GM12878 (cell line): ENCODE data around the gene SSMEM1. TPM values are rescaled to one million over a fixed set of nuclear protein-coding genes. Genes with fewer than 3 reads are reported as not detected.

ENCODE experiments used
- ATAC-seq: fragments of 200-7000 bp; cut with Tn5 transposase; 3 replicates; pipeline ENCODE4 v1.9.1; 2020; ENCODE audit warnings: mild to moderate bottlenecking, moderate library complexity
- BruUV-seq: library from RNA; stranded (reverse); fragments of 400-500 nt; replicated peaks from 2 replicates; lab custom pipeline; 2021; lab: Mats Ljungman, UMichigan
- CTCF ChIA-PET: fragments of 300-600 bp; sonication (Branson Sonifier 250); formaldehyde crosslinking; extraction: SDS; loops from one replicate; lab custom pipeline; 2021; ENCODE audit warnings: inconsistent platforms; lab: Yijun Ruan, JAX
- POLR2A ChIA-PET: fragments of 350-600 bp; formaldehyde crosslinking; extraction: SDS; loops from one replicate; lab custom pipeline; 2021; ENCODE audit warnings: inconsistent platforms; lab: Charles Lee
- RAD21 ChIA-PET: fragments of 300-600 bp; sonication (Branson Sonifier 250); formaldehyde crosslinking; loops from one replicate; lab custom pipeline; 2023; ENCODE audit warnings: antibody characterized with exemption; ENCODE audit not compliant: unreplicated experiment; lab: Charles Lee
- SMC1A ChIA-PET: fragments of 300-600 bp; sonication (Branson Sonifier 250); formaldehyde crosslinking; loops from one replicate; lab custom pipeline; 2023; ENCODE audit not compliant: unreplicated experiment, uncharacterized antibody; lab: Charles Lee
- DNase-seq: peaks from one replicate; pipeline ENCODE4 v3.0.0-alpha.2; 2011; ENCODE audit warnings: low read depth, low spot score
- FAIRE-seq: peaks from 3 replicates; lab custom pipeline; 2011; peaks lifted over from hg19 to GRCh38; lab: Jason Lieb, UNC
- H2AFZ ChIP-seq: 2 replicates; pipeline ENCODE4 v1.6.0; 2011; ENCODE audit warnings: low read depth, low read length, control low read depth; ENCODE audit not compliant: control insufficient read depth
- H3K27ac ChIP-seq: 2 replicates; pipeline ENCODE4 v1.5.1; 2011; ENCODE audit warnings: control low read depth; ENCODE audit not compliant: control insufficient read depth, insufficient read depth
- H3K27me3 ChIP-seq, 2 experiments: replicated peaks in 1 of 2; 2 replicates each; pipeline versions ENCODE4 v1.6.0 to v1.6.1; 2011; ENCODE audit warnings: low read length in 1 of 2; ENCODE audit not compliant: control insufficient read depth in 2 of 2, insufficient read depth in 2 of 2
- H3K36me3 ChIP-seq, 2 experiments: 2 replicates each; pipeline ENCODE4 v1.5.1; 2011; ENCODE audit warnings: low read length in 1 of 2; ENCODE audit not compliant: control insufficient read depth in 2 of 2, insufficient read depth in 2 of 2
- H3K4me1 ChIP-seq: 2 replicates; pipeline ENCODE4 v1.6.1; 2011; ENCODE audit warnings: mild to moderate bottlenecking, low read length, moderate library complexity, mixed read lengths; ENCODE audit not compliant: control insufficient read depth, insufficient read depth
- H3K4me2 ChIP-seq: 2 replicates; pipeline ENCODE4 v1.6.0; 2011; ENCODE audit warnings: control low read depth; ENCODE audit not compliant: control insufficient read depth, insufficient read depth
- H3K4me3 ChIP-seq: fragments of 200-600 bp; sonication (generic); 2 replicates; pipeline ENCODE4 v1.5.1; 2016
- H3K79me2 ChIP-seq: 2 replicates; pipeline ENCODE4 v1.6.0; 2011; ENCODE audit warnings: low read length; ENCODE audit not compliant: control insufficient read depth, insufficient read depth
- H3K9ac ChIP-seq: 2 replicates; pipeline ENCODE4 v1.8.0; 2011; ENCODE audit warnings: low read length, control low read depth, mixed read lengths; ENCODE audit not compliant: control insufficient read depth, insufficient read depth
- H3K9me3 ChIP-seq: replicated peaks from 3 replicates; pipeline ENCODE4 v1.5.1; 2011; ENCODE audit warnings: mild to moderate bottlenecking, low read length; ENCODE audit not compliant: control insufficient read depth, insufficient read depth
- H4K20me1 ChIP-seq: 2 replicates; pipeline ENCODE4 v1.6.0; 2011; ENCODE audit not compliant: control insufficient read depth, insufficient read depth
- ASH2L ChIP-seq: fragments of 300-600, 200-600 bp; sonication (generic); IDR thresholded peaks from 2 replicates; pipeline ENCODE4 v1.6.1; 2017; ENCODE audit warnings: low read depth, mild to moderate bottlenecking, borderline replicate concordance
- EP300 ChIP-seq, 2 experiments: fragments of 150-350 bp in 1 of 2; IDR thresholded peaks; 2 replicates each; pipeline ENCODE4 v1.6.1; 2011 to 2012; ENCODE audit warnings: low read depth in 2 of 2, low read length in 2 of 2, borderline replicate concordance in 1 of 2, improper control_type of control experiment in 1 of 2, inconsistent platforms in 1 of 2; ENCODE audit not compliant: control insufficient read depth in 1 of 2
- HCFC1 ChIP-seq: fragments of 150-350 bp; IDR thresholded peaks from 2 replicates; pipeline ENCODE4 v1.6.1; 2014; ENCODE audit warnings: low read length
- HDGF ChIP-seq: fragments of 450-650 bp; IDR thresholded peaks from 2 replicates; pipeline ENCODE4 v1.6.1; 2016; ENCODE audit warnings: antibody characterized with exemption
- SMAD1 ChIP-seq: fragments of 450-650 bp; IDR thresholded peaks from 2 replicates; pipeline ENCODE4 v1.6.1; 2018; ENCODE audit warnings: mild to moderate bottlenecking, low read depth; ENCODE audit not compliant: partially characterized antibody
- ZNF274 ChIP-seq: IDR thresholded peaks from one replicate; pipeline ENCODE4 v1.8.0; 2011; ENCODE audit not compliant: insufficient read length, insufficient read depth
- ZZZ3 ChIP-seq: IDR thresholded peaks from 2 replicates; pipeline ENCODE4 v1.6.1; 2011; ENCODE audit warnings: low read depth; ENCODE audit not compliant: control insufficient read depth, insufficient read length
- WGBS: methylation state at CpG from one replicate; pipeline ENCODE4 v1.1.6; 2016; ENCODE audit warnings: low lambda C conversion rate; ENCODE audit not compliant: insufficient replicate concordance, insufficient coverage; ENCODE audit errors: missing lambda C conversion rate; 5-methylcytosine and 5-hydroxymethylcytosine counted together
- in situ Hi-C: fragments of 300-500 bp; cut with MboI; formaldehyde crosslinking; loops from 9 replicates; pipeline ENCODE4 v1.14.3; 2018; ENCODE audit warnings: mixed read lengths
- intact Hi-C: fragments of 100-400 bp; cut with micrococcal nuclease; formaldehyde crosslinking; loops from one replicate; pipeline ENCODE4 v1.14.2; 2022; ENCODE audit not compliant: unreplicated experiment
- polyA plus RNA-seq, 11 experiments: library from polyadenylated mRNA; depleted of rRNA in 4 of 11; unstranded in 6 of 11; stranded (reverse) in 5 of 11; fragments of >200 nt; fragmentation: Nextera tagmentation in 4 of 11; fragmentation: Illumina TruSeq in 1 of 11; extraction: Ambion mirVana in 4 of 11; extraction: Trizol in 1 of 11; gene quantifications; 1 replicate in 1 of 11; 2 replicates in 10 of 11; pipeline versions ENCODE4 v1.2.1 to v1.2.3, GENCODE V29; 2011 to 2016; ENCODE audit warnings: inconsistent platforms in 2 of 11, missing spikeins in 2 of 11, low read depth in 1 of 11
- total RNA-seq, 4 experiments: library from RNA; depleted of rRNA in 3 of 4; stranded (reverse); fragments of >200 nt in 3 of 4; fragmentation: Illumina TruSeq in 1 of 4; extraction: Trizol in 1 of 4; gene quantifications; 2 replicates each; pipeline versions ENCODE4 v1.2.1 to v1.2.3, GENCODE V29; 2013 to 2021
- TF ChIP-seq, protein P1 (sequence below): IDR thresholded peaks from 2 replicates; pipeline ENCODE4 v1.6.1; 2012; ENCODE audit warnings: low read depth, low read length, improper control_type of control experiment
- TF ChIP-seq, protein P2 (sequence below), 3 experiments: IDR thresholded peaks in 2 of 3; conservative IDR thresholded peaks in 1 of 3; 2 replicates each; pipeline ENCODE4 v1.5.1; 2011; ENCODE audit warnings: low read depth in 3 of 3, low read length in 3 of 3, mild to moderate bottlenecking in 3 of 3, control low read depth in 2 of 3, moderate library complexity in 2 of 3, inconsistent platforms in 1 of 3, mixed read lengths in 1 of 3; ENCODE audit not compliant: control insufficient read depth in 2 of 3, insufficient read depth in 1 of 3; ENCODE audit errors: extremely low read depth in 1 of 3
- TF ChIP-seq, protein P3 (sequence below): fragments of 450-650 bp; IDR thresholded peaks from 2 replicates; pipeline ENCODE4 v1.6.1; 2017; ENCODE audit warnings: antibody characterized with exemption, mild to moderate bottlenecking, moderate library complexity

Gene SSMEM1
- total and polyA plus RNA-seq, 10 of the 15 experiments (the other 5 are each of a cell fraction or from before 2014, with no cell fraction given), result not detected

DNA sequence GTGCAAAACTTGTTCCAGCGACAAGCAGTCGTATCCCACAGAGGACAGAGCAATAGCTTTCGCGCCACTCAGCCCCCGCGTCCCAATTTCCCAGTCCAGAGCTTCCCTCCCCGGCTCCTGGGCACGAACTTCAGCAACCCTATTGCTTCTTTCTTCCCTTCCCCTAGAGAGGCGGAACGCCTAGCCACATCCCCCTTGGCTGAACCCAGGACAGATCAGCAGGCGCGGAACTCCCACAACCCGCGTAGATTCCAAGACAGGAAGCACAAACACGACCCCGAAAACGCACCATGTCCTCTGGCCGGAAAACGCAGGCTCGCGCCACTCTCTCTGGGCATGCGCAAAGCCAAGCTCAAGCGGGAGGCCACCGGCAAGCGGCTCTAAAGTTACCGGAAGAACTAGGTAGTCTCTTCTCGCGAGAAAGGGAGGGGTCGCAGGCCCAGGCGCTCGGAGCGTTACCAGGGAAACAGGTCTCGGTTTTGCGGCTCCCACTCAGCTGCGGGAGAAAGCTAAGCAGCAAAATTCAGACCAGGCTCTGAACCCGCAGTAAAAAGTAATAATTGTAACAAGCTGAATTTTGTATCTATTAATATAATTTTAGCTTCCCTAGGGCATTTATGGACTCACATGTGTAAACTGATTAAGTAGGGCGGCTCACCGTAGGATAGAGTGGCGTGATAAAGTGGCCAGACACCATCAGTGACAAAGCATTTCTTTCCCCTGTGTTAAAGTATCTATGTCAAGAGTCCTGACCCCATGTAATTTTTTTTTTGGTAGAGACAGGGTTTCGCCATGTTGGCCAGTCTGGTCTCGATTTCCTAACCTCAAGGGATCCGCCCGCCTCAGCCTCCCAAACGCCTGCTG lies 2.3 kb upstream of the SSMEM1 start, which contains the start of gene TMEM209 (continued):
- 0 out of 4 replicates have a peak, but pooled peaks of 1 of the 2 experiments have one; percentile 23 for TF ChIP-seq EP300 (IDR thresholded peaks at IDR 0.05; ENCODE audit: borderline replicate concordance in 1 of 2, control insufficient read depth in 1 of 2, low read depth in 2 of 2, low read length in 2 of 2)
- TF ChIP-seq, protein P1, sequence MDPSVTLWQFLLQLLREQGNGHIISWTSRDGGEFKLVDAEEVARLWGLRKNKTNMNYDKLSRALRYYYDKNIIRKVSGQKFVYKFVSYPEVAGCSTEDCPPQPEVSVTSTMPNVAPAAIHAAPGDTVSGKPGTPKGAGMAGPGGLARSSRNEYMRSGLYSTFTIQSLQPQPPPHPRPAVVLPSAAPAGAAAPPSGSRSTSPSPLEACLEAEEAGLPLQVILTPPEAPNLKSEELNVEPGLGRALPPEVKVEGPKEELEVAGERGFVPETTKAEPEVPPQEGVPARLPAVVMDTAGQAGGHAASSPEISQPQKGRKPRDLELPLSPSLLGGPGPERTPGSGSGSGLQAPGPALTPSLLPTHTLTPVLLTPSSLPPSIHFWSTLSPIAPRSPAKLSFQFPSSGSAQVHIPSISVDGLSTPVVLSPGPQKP, result peak; percentile 54; the same call in 1 of the 2 replicates
- TF ChIP-seq, protein P2, sequence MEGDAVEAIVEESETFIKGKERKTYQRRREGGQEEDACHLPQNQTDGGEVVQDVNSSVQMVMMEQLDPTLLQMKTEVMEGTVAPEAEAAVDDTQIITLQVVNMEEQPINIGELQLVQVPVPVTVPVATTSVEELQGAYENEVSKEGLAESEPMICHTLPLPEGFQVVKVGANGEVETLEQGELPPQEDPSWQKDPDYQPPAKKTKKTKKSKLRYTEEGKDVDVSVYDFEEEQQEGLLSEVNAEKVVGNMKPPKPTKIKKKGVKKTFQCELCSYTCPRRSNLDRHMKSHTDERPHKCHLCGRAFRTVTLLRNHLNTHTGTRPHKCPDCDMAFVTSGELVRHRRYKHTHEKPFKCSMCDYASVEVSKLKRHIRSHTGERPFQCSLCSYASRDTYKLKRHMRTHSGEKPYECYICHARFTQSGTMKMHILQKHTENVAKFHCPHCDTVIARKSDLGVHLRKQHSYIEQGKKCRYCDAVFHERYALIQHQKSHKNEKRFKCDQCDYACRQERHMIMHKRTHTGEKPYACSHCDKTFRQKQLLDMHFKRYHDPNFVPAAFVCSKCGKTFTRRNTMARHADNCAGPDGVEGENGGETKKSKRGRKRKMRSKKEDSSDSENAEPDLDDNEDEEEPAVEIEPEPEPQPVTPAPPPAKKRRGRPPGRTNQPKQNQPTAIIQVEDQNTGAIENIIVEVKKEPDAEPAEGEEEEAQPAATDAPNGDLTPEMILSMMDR (IDR thresholded peaks at IDR 0.05 in 2 of 3, conservative IDR thresholded peaks at IDR 0.05 in 1 of 3; ENCODE audit: control insufficient read depth in 2 of 3, extremely low read depth in 1 of 3, insufficient read depth in 1 of 3, low read depth in 3 of 3, low read length in 3 of 3), result no peak

DNA sequence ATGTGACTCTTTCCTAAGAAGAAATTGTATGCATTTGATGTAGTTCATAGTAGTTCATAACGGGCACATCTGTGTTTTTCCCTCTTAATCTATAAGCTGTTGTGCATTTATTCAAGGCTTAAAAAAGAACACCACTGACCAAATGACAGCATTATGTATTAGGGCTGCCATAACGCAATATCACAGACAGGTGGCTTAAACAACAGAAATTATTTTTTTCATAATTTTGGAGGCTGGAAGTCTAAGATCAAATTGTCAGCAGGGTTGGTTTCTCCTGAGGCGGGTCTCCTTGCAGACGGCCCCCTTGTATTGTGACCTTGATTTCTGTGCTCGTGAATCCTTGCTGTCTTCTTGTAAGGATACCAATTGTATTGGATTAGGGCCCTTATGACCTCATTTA lies 627 bp upstream of the SSMEM1 start:
- RAD21 ChIA-PET, result no interaction called here
- WGBS, result 75% methylated on average over 5 of the region's 5 CpGs
- CTCF ChIA-PET, result interaction anchor here (1.1 kb wide), 1 partner anchor 146 kb away, joined by 4 read pairs; no protein-coding TSS in a partner anchor

More for the DNA sequence above, 627 bp upstream of the SSMEM1 start:
- Histone ChIP-seq H3K9me3 (no peaks in the 10 kb centered on the region), H3K4me2 (no peak overlapping the region), H3K79me2 (peaks cover 12% of the 10 kb centered on the region)
- no TSS peak for BruUV-seq
- SMC1A ChIA-PET, result interaction anchor here (1.0 kb wide), 1 partner anchor 13 kb away, joined by 3 read pairs; no protein-coding TSS in a partner anchor
- TF ChIP-seq, protein P3, sequence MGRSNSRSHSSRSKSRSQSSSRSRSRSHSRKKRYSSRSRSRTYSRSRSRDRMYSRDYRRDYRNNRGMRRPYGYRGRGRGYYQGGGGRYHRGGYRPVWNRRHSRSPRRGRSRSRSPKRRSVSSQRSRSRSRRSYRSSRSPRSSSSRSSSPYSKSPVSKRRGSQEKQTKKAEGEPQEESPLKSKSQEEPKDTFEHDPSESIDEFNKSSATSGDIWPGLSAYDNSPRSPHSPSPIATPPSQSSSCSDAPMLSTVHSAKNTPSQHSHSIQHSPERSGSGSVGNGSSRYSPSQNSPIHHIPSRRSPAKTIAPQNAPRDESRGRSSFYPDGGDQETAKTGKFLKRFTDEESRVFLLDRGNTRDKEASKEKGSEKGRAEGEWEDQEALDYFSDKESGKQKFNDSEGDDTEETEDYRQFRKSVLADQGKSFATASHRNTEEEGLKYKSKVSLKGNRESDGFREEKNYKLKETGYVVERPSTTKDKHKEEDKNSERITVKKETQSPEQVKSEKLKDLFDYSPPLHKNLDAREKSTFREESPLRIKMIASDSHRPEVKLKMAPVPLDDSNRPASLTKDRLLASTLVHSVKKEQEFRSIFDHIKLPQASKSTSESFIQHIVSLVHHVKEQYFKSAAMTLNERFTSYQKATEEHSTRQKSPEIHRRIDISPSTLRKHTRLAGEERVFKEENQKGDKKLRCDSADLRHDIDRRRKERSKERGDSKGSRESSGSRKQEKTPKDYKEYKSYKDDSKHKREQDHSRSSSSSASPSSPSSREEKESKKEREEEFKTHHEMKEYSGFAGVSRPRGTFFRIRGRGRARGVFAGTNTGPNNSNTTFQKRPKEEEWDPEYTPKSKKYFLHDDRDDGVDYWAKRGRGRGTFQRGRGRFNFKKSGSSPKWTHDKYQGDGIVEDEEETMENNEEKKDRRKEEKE, result no peak
- TF ChIP-seq HCFC1, result no peak
- TF ChIP-seq ZNF274, result no peak
- TF ChIP-seq ZZZ3, result no peak
- TF ChIP-seq ASH2L, result no peak
- no peak for TF ChIP-seq SMAD1
- no peak for TF ChIP-seq HDGF
- TF ChIP-seq, all 136 proteins: peak for 0
- Histone ChIP-seq H3K4me1 (no peaks in the 10 kb centered on the region), H2AFZ (no peak overlapping the region), H3K4me3 (no peak overlapping the region), H4K20me1 (no peaks in the 10 kb centered on the region), H3K9ac (no peak overlapping the region), H3K27me3 (no peaks in the 10 kb centered on the region), H3K36me3 (peaks cover 0 to 6% of the 10 kb centered on the region in 2 experiments; a peak in 2 of 4 replicates), H3K27ac (no peak overlapping the region)
- in situ Hi-C loops, result no loop called here
- ATAC-seq, result no peak
- intact Hi-C loops, result no loop called here
- DNase-seq, result no peak
- no peak for FAIRE-seq
- POLR2A ChIA-PET, result interaction anchor here (0.7 kb wide), 1 partner anchor 1028 kb away, joined by 7 read pairs; no protein-coding TSS in a partner anchor
